ENCODE data around the gene ZNF175. TPM values are rescaled to one million over a fixed set of nuclear protein-coding genes. Genes with fewer than 3 reads are reported as not detected.

Gene ZNF175
- total and polyA plus RNA-seq, 10 of the 15 experiments (the other 5 are each of a cell fraction or from before 2014, with no cell fraction given) = 1.5 to 12.0 (median 4.1) TPM

- TF ChIP-seq HDGF (IDR thresholded peaks at IDR 0.05) (no peak), IRF4 (IDR thresholded peaks at IDR 0.05; ENCODE audit: low read depth, low read length) (no peak)
Observed at GRCh38 chr19:51521357-51521756, 49.7 kb upstream of the ZNF175 start (continued).

DNA sequence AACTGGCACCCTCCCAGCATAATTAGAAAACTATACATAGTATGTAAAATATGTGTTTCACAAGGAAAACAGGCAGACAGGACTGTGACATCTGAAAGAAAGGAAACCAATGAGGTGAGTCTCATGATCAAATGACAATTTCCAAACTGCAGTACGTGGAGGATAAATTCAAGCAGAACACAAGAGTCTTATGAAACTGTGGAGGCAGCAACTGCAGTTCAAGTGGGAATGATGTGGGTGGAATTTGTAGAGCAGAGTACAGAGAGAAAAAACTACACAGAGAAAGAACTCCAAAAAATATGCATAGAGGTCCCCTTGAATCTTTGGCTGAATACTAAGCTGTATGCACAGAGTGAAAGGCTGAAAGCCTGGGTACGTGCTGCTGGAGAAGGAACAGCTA lies 49.3 kb upstream of the ZNF175 start:
- H4K20me1 ChIP-seq (ENCODE audit: control insufficient read depth, insufficient read depth) = no peaks in the 10 kb centered on the region
- no peak for FAIRE-seq
- H3K27me3 ChIP-seq (replicated peaks in 1 of 2; ENCODE audit: control insufficient read depth in 2 of 2, insufficient read depth in 2 of 2, low read length in 1 of 2) = no peaks in the 10 kb centered on the region; a peak in 1 of 4 replicates
- ChIA-PET CTCF (interaction anchor here (1.5 kb wide), 1 partner anchor 135 kb away, joined by 3 read pairs; no protein-coding TSS in a partner anchor), SMC1A (ENCODE audit: uncharacterized antibody, unreplicated experiment) (interaction anchor here (0.9 kb wide), 1 partner anchor 135 kb away, joined by 3 read pairs; no protein-coding TSS in a partner anchor), POLR2A (no interaction called here), RAD21 (ENCODE audit: unreplicated experiment) (interaction anchor here (1.3 kb wide), 1 partner anchor 135 kb away, joined by 4 read pairs; no protein-coding TSS in a partner anchor)
- no TSS peak for BruUV-seq (replicated peaks)
- H3K4me3 ChIP-seq = no peak overlapping the region
- no peaks in the 10 kb centered on the region for H3K36me3 ChIP-seq (ENCODE audit: control insufficient read depth in 2 of 2, insufficient read depth in 2 of 2, low read length in 1 of 2)
- H3K4me1 ChIP-seq (ENCODE audit: control insufficient read depth, insufficient read depth, low read length) = no peaks in the 10 kb centered on the region
- no peak for TF ChIP-seq IKZF1 (conservative IDR thresholded peaks at IDR 0.05)
- WGBS (ENCODE audit: insufficient coverage, insufficient replicate concordance, low lambda C conversion rate, missing lambda C conversion rate) = 0% methylated on average over 2 of the region's 2 CpGs
- no peaks in the 10 kb centered on the region for H3K9me3 ChIP-seq (replicated peaks; ENCODE audit: control insufficient read depth, insufficient read depth, low read length)
- no peak for ATAC-seq
- intact Hi-C loops (cut with micrococcal nuclease; ENCODE audit: unreplicated experiment) = no loop called here
- H3K27ac ChIP-seq (ENCODE audit: control insufficient read depth, insufficient read depth) = no peak overlapping the region
- in situ Hi-C loops (cut with MboI) = no loop called here
- no peak for DNase-seq (ENCODE audit: low read depth, low spot score)
- no peak overlapping the region for H3K9ac ChIP-seq (ENCODE audit: control insufficient read depth, insufficient read depth, low read length)
- H3K4me2 ChIP-seq (ENCODE audit: control insufficient read depth, insufficient read depth) = no peak overlapping the region
- H2AFZ ChIP-seq (ENCODE audit: control insufficient read depth, low read depth, low read length) = no peak overlapping the region
- H3K79me2 ChIP-seq (ENCODE audit: control insufficient read depth, insufficient read depth, low read length) = no peaks in the 10 kb centered on the region

DNA sequence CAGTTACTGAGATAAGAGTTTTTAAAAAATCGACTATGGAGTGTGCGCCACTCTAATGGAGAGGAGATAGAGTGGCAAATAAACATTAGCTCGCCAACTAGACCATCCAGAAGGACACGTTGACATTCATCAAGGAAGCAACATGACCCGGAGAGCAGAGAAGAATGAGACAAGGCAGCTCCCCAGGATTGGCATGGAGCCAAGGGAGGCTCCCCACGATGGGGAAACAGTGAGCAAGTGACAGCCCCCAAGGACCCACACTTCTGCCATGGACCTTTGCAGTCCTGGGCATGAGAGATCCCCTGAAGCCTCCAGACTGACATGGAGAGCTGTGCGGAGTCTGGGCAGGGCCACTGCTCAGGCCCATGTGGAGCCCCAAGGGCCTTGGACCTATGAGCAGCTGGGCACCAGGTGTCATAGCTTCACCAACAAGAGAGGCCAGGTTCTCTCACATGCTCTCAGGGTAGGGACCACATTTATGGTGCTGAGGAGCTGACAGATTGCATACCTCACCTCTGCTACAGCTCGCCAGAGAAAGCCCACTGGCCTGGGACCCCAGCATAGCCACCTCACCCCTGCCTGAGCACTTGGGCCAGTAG lies 46.3 kb upstream of the ZNF175 start:
- ChIA-PET RAD21 (ENCODE audit: unreplicated experiment) (no interaction called here), POLR2A (no interaction called here), SMC1A (ENCODE audit: uncharacterized antibody, unreplicated experiment) (no interaction called here), CTCF (interaction anchor here (0.8 kb wide), 2 partner anchors 9 to 92 kb away, joined by 3 read pairs; no protein-coding TSS in a partner anchor)
- no peaks in the 10 kb centered on the region for H3K79me2 ChIP-seq (ENCODE audit: control insufficient read depth, insufficient read depth, low read length)
- ATAC-seq (no peak), DNase-seq (ENCODE audit: low read depth, low spot score) (no peak), FAIRE-seq (no peak)
- 30% methylated on average over 8 of the region's 8 CpGs for WGBS (ENCODE audit: insufficient coverage, insufficient replicate concordance, low lambda C conversion rate, missing lambda C conversion rate)
- H3K9ac ChIP-seq (ENCODE audit: control insufficient read depth, insufficient read depth, low read length) = no peak overlapping the region
- H3K27ac ChIP-seq (ENCODE audit: control insufficient read depth, insufficient read depth) = no peak overlapping the region
- no peaks in the 10 kb centered on the region for H3K4me1 ChIP-seq (ENCODE audit: control insufficient read depth, insufficient read depth, low read length)
- H3K4me2 ChIP-seq (ENCODE audit: control insufficient read depth, insufficient read depth) = no peak overlapping the region
- H3K9me3 ChIP-seq (replicated peaks; ENCODE audit: control insufficient read depth, insufficient read depth, low read length) = no peaks in the 10 kb centered on the region
- H4K20me1 ChIP-seq (ENCODE audit: control insufficient read depth, insufficient read depth) = no peaks in the 10 kb centered on the region
- intact Hi-C loops (cut with micrococcal nuclease; ENCODE audit: unreplicated experiment) (no loop called here), in situ Hi-C loops (cut with MboI) (no loop called here)
- no peak overlapping the region for H2AFZ ChIP-seq (ENCODE audit: control insufficient read depth, low read depth, low read length)
- H3K36me3 ChIP-seq (ENCODE audit: control insufficient read depth in 2 of 2, insufficient read depth in 2 of 2, low read length in 1 of 2) = no peaks in the 10 kb centered on the region
- BruUV-seq (replicated peaks) = no TSS peak
- TF ChIP-seq SMAD1 (IDR thresholded peaks at IDR 0.05; ENCODE audit: low read depth, partially characterized antibody) = no peak
- H3K27me3 ChIP-seq (replicated peaks in 1 of 2; ENCODE audit: control insufficient read depth in 2 of 2, insufficient read depth in 2 of 2, low read length in 1 of 2) = no peaks in the 10 kb centered on the region; a peak in 1 of 4 replicates
- H3K4me3 ChIP-seq = no peak overlapping the region
